GM18526 (cell line): Measurements from ENCODE around the gene FAF1.

ENCODE experiments used
- POLR2A ChIP-seq: IDR thresholded peaks from 3 replicates; pipeline ENCODE4 v1.6.1; 2011; ENCODE audit not compliant: insufficient read length; ENCODE audit errors: extremely low read depth

Gene FAF1

GRCh38 chr1:50930965-50931737 lies 28.9 kb downstream of the FAF1 start:
- no peak for TF ChIP-seq POLR2A

GRCh38 chr1:50930193-50930592 lies 29.9 kb downstream of the FAF1 start:
- no peak for TF ChIP-seq POLR2A

GRCh38 chr1:50929376-50929958 lies 30.6 kb downstream of the FAF1 start:
- no peak for TF ChIP-seq POLR2A

- no peak for TF ChIP-seq POLR2A
Measured at GRCh38 chr1:50923564-50923963, 36.5 kb downstream of the FAF1 start.

- no peak for TF ChIP-seq POLR2A
Measured at GRCh38 chr1:50921029-50921428, 39.0 kb downstream of the FAF1 start.

- TF ChIP-seq POLR2A, result no peak
Measured at GRCh38 chr1:50920409-50920808, 39.7 kb downstream of the FAF1 start.

- no peak for TF ChIP-seq POLR2A
Measured at GRCh38 chr1:50917138-50918137, 42.6 kb downstream of the FAF1 start.

GRCh38 chr1:50915621-50916020 lies 44.4 kb downstream of the FAF1 start:
- TF ChIP-seq POLR2A, result no peak

GRCh38 chr1:50913954-50914353 lies 46.1 kb downstream of the FAF1 start:
- TF ChIP-seq POLR2A, result no peak

- TF ChIP-seq POLR2A, result no peak
Measured at GRCh38 chr1:50902419-50902818, 57.6 kb downstream of the FAF1 start.

- no peak for TF ChIP-seq POLR2A
Measured at GRCh38 chr1:50901872-50902271, 58.2 kb downstream of the FAF1 start.

- no peak for TF ChIP-seq POLR2A
Measured at GRCh38 chr1:50898773-50899172, 61.3 kb downstream of the FAF1 start.

GRCh38 chr1:50894340-50894739 lies 65.7 kb downstream of the FAF1 start:
- no peak for TF ChIP-seq POLR2A

- TF ChIP-seq POLR2A, result no peak
Measured at GRCh38 chr1:50893466-50893865, 66.6 kb downstream of the FAF1 start.

GRCh38 chr1:50880373-50880772 lies 79.7 kb downstream of the FAF1 start:
- no peak for TF ChIP-seq POLR2A

- no peak for TF ChIP-seq POLR2A
Measured at GRCh38 chr1:50879137-50879536, 80.9 kb downstream of the FAF1 start.
